ENCODE measurements around the gene FNDC3B. TPM values are rescaled to one million over a fixed set of nuclear protein-coding genes. Genes with fewer than 3 reads are reported as not detected.

Gene FNDC3B
- total and polyA plus RNA-seq, 4 donors, result 23.3 to 74.2 (median 32.9) TPM

GRCh38 chr3:172197344-172197743 lies 158.0 kb downstream of the FNDC3B start:
- TF ChIP-seq YY1 (IDR thresholded peaks at IDR 0.05) (no peak), RXRA (IDR thresholded peaks at IDR 0.05) (no peak), TAF1 (conservative IDR thresholded peaks at IDR 0.05) (no peak), HNF4G (IDR thresholded peaks at IDR 0.05) (no peak), FOXA2 (IDR thresholded peaks at IDR 0.05) (no peak), RAD21 (IDR thresholded peaks at IDR 0.05) (no peak)
- Histone ChIP-seq H3K9me3 (ENCODE audit: control insufficient read depth in 4 of 4, low read length in 3 of 4) (no peaks in the 10 kb centered on the region), H3K27me3 (ENCODE audit: control insufficient read depth in 4 of 4, insufficient read depth in 4 of 4, low read length in 3 of 4) (no peaks in the 10 kb centered on the region), H3K4me1 (ENCODE audit: control insufficient read depth in 4 of 4, insufficient read depth in 4 of 4, low read length in 3 of 4) (peaks cover 0 to 19% (median 8%) of the 10 kb centered on the region in 4 donors), H3K36me3 (ENCODE audit: control insufficient read depth in 4 of 4, insufficient read depth in 3 of 4, low read depth in 1 of 4, low read length in 3 of 4) (peaks cover 0 to 2% (median 0%) of the 10 kb centered on the region in 4 donors), H3K27ac (ENCODE audit: low read depth in 1 of 2, low read length in 2 of 2) (no peak overlapping the region), H3K4me3 (ENCODE audit: low read depth in 1 of 3, low read length in 3 of 3) (no peak overlapping the region), H3K9ac (ENCODE audit: low read depth in 1 of 2, low read length in 2 of 2) (no peak overlapping the region)
- no peak for DNase-seq (ENCODE audit: low spot score)
- 92% methylated on average over 3 of the region's 3 CpGs for WGBS

- 97% methylated on average over 3 of the region's 3 CpGs for WGBS
- no peak for TF ChIP-seq ZBTB33 (IDR thresholded peaks at IDR 0.05)
- no peak for TF ChIP-seq RXRA (IDR thresholded peaks at IDR 0.05)
- TF ChIP-seq ATF3 (IDR thresholded peaks at IDR 0.05), result no peak
- TF ChIP-seq YY1 (IDR thresholded peaks at IDR 0.05), result no peak
- TF ChIP-seq EGR1 (IDR thresholded peaks at IDR 0.05; ENCODE audit: low read depth in 2 of 2), result no peak
- no peak for TF ChIP-seq FOXA2 (IDR thresholded peaks at IDR 0.05)
- no peak for TF ChIP-seq REST (IDR thresholded peaks at IDR 0.05)
- no peak for TF ChIP-seq FOXA1 (IDR thresholded peaks at IDR 0.05)
- TF ChIP-seq SP1 (IDR thresholded peaks at IDR 0.05), result no peak
- TF ChIP-seq GABPA (IDR thresholded peaks at IDR 0.05 in 1 of 2, conservative IDR thresholded peaks at IDR 0.05 in 1 of 2), result no peak
- no peak for TF ChIP-seq HNF4G (IDR thresholded peaks at IDR 0.05)
- no peak for TF ChIP-seq NR2F2 (IDR thresholded peaks at IDR 0.05)
- TF ChIP-seq RAD21 (IDR thresholded peaks at IDR 0.05), result no peak
- TF ChIP-seq JUND (IDR thresholded peaks at IDR 0.05), result no peak
- no peak for TF ChIP-seq TAF1 (conservative IDR thresholded peaks at IDR 0.05)
- TF ChIP-seq CTCF (IDR thresholded peaks at IDR 0.05; ENCODE audit: low read depth, low read length, missing input control), result no peak
- no peak for TF ChIP-seq HNF4A (conservative IDR thresholded peaks at IDR 0.05)
- TF ChIP-seq MAX (IDR thresholded peaks at IDR 0.05), result no peak
- Histone ChIP-seq H3K9me3 (ENCODE audit: control insufficient read depth in 4 of 4, low read length in 3 of 4) (no peaks in the 10 kb centered on the region), H3K9ac (ENCODE audit: low read depth in 1 of 2, low read length in 2 of 2) (no peak overlapping the region), H3K27ac (ENCODE audit: low read depth in 1 of 2, low read length in 2 of 2) (no peak overlapping the region), H3K4me1 (ENCODE audit: control insufficient read depth in 4 of 4, insufficient read depth in 4 of 4, low read length in 3 of 4) (peaks cover 5 to 19% (median 15%) of the 10 kb centered on the region in 4 donors), H3K36me3 (ENCODE audit: control insufficient read depth in 4 of 4, insufficient read depth in 3 of 4, low read depth in 1 of 4, low read length in 3 of 4) (peaks cover 0 to 2% (median 0%) of the 10 kb centered on the region in 4 donors), H3K27me3 (ENCODE audit: control insufficient read depth in 4 of 4, insufficient read depth in 4 of 4, low read length in 3 of 4) (no peaks in the 10 kb centered on the region), H3K4me3 (ENCODE audit: low read depth in 1 of 3, low read length in 3 of 3) (no peak overlapping the region)
- DNase-seq (ENCODE audit: low spot score), result no peak
Observed at GRCh38 chr3:172198428-172198827, 159.1 kb downstream of the FNDC3B start.

Measured in liver (tissue), 9 donors.